HL-60 (cell line): ENCODE data around the gene CACNA1D.

Experiments used
- DNase-seq, 2 experiments: peaks; one replicate each; pipeline ENCODE4 v3.0.0-alpha.2; 2010 to 2020; ENCODE audit warnings: low read depth in 1 of 2, low spot score in 1 of 2
- H3K27ac ChIP-seq: fragments of 250-450 bp; sonication (Bioruptor Pico); replicated peaks from 2 replicates; pipeline ENCODE4 v1.5.1; 2020; ENCODE audit warnings: mild to moderate bottlenecking, moderate library complexity
- H3K27me3 ChIP-seq: fragments of 250-450 bp; sonication (Bioruptor Pico); 2 replicates; pipeline ENCODE4 v1.5.1; 2021; ENCODE audit warnings: mild to moderate bottlenecking, moderate library complexity; ENCODE audit not compliant: insufficient read depth, poor library complexity, severe bottlenecking
- H3K4me3 ChIP-seq: replicated peaks from 2 replicates; pipeline ENCODE4 v1.5.1; 2011; ENCODE audit warnings: mild to moderate bottlenecking, control low read depth, low read length; ENCODE audit not compliant: insufficient read depth
- GABPA ChIP-seq: IDR thresholded peaks from 2 replicates; pipeline ENCODE4 v1.6.1; 2012; ENCODE audit warnings: low read depth
- POLR2AphosphoS5 ChIP-seq: IDR thresholded peaks from 2 replicates; pipeline ENCODE4 v1.6.1; 2012; ENCODE audit warnings: low read depth
- REST ChIP-seq: IDR thresholded peaks from 2 replicates; pipeline ENCODE4 v1.6.1; 2012; ENCODE audit warnings: low read depth; ENCODE audit not compliant: insufficient replicate concordance
- SPI1 ChIP-seq: IDR thresholded peaks from 2 replicates; pipeline ENCODE4 v1.6.1; 2012; ENCODE audit warnings: low read depth, mild to moderate bottlenecking, borderline replicate concordance
- TF ChIP-seq, protein P1 (sequence below): IDR thresholded peaks from one replicate; pipeline ENCODE4 v1.5.1; 2011; ENCODE audit warnings: low read length, control low read depth, inconsistent platforms; ENCODE audit not compliant: insufficient read depth

CACNA1D gene

GRCh38 chr3:53525765-53526703, 31.6 kb downstream of the CACNA1D start:
- no peak for TF ChIP-seq POLR2AphosphoS5
- no peak for TF ChIP-seq REST
- TF ChIP-seq, protein P1, sequence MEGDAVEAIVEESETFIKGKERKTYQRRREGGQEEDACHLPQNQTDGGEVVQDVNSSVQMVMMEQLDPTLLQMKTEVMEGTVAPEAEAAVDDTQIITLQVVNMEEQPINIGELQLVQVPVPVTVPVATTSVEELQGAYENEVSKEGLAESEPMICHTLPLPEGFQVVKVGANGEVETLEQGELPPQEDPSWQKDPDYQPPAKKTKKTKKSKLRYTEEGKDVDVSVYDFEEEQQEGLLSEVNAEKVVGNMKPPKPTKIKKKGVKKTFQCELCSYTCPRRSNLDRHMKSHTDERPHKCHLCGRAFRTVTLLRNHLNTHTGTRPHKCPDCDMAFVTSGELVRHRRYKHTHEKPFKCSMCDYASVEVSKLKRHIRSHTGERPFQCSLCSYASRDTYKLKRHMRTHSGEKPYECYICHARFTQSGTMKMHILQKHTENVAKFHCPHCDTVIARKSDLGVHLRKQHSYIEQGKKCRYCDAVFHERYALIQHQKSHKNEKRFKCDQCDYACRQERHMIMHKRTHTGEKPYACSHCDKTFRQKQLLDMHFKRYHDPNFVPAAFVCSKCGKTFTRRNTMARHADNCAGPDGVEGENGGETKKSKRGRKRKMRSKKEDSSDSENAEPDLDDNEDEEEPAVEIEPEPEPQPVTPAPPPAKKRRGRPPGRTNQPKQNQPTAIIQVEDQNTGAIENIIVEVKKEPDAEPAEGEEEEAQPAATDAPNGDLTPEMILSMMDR = no peak
- no peak for TF ChIP-seq GABPA
- no peak for TF ChIP-seq SPI1
- Histone ChIP-seq H3K27me3 (peaks cover 26% of the 10 kb centered on the region), H3K4me3 (no peak overlapping the region), H3K27ac (no peak overlapping the region)
- no peak for DNase-seq

GRCh38 chr3:53526704-53527055, 32.3 kb downstream of the CACNA1D start:
- no peak for DNase-seq
- no peak for TF ChIP-seq GABPA
- no peak for TF ChIP-seq POLR2AphosphoS5
- TF ChIP-seq SPI1 = no peak
- TF ChIP-seq, protein P1 = no peak
- no peak for TF ChIP-seq REST
- H3K4me3 ChIP-seq = no peak overlapping the region
- no peak overlapping the region for H3K27ac ChIP-seq
- H3K27me3 ChIP-seq = peaks cover 26% of the 10 kb centered on the region

GRCh38 chr3:53530205-53530604, 35.8 kb downstream of the CACNA1D start:
- Histone ChIP-seq H3K27ac (no peak overlapping the region), H3K4me3 (no peak overlapping the region), H3K27me3 (peaks cover 21% of the 10 kb centered on the region)
- no peak for TF ChIP-seq GABPA
- no peak for TF ChIP-seq POLR2AphosphoS5
- TF ChIP-seq REST = no peak
- no peak for TF ChIP-seq SPI1
- no peak for DNase-seq
